ENCODE results near the gene STXBP2.

STXBP2 gene

GRCh38 chr19:7606289-7606688 lies 30.6 kb upstream of the STXBP2 start:
- DNase-seq (ENCODE audit: low read depth in 2 of 2) = no peak
- TF ChIP-seq CTCF (IDR thresholded peaks at IDR 0.05; ENCODE audit: low read depth, low read length) = no peak
- no peak overlapping the region for H3K4me3 ChIP-seq (replicated peaks in 1 of 2; ENCODE audit: low read depth in 2 of 2, low read length in 2 of 2)

DNA sequence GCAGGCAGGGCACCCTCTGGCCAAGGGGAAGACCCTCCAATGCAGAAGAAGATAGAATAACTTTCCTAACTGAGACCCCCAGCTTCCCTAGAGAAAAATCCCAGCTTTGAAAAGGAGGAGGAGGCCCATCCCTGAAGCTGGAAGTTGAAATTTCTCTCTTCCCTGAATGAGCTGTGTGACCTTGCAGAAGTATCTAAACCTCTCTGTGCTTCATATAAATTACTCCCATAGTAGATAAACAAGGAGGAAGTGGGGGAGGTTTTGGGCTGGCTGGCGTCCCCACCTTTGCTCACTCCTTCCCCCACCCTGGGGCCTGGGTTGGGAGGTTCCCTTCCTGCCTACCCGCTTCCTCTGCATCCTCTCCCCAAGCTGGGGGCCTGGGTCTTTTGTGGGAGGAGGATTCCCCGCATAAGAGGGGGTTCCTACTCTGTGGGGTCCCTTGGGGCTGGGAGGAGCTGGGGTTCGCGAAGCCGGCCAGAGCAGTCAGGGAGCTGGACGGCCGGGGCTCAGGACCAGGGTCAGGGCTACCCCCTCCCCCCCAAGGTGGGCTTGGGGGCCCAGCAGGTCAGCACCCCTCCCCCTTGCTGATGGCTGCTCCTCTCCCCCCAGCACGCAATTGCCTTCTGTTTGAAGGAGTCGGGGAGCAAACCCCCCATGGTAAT lies 29.6 kb upstream of the STXBP2 start:
- no peak for TF ChIP-seq CTCF (IDR thresholded peaks at IDR 0.05; ENCODE audit: low read depth, low read length)
- DNase-seq (ENCODE audit: low read depth in 2 of 2) = no peak
- H3K4me3 ChIP-seq (replicated peaks in 1 of 2; ENCODE audit: low read depth in 2 of 2, low read length in 2 of 2) = no peak overlapping the region

DNA sequence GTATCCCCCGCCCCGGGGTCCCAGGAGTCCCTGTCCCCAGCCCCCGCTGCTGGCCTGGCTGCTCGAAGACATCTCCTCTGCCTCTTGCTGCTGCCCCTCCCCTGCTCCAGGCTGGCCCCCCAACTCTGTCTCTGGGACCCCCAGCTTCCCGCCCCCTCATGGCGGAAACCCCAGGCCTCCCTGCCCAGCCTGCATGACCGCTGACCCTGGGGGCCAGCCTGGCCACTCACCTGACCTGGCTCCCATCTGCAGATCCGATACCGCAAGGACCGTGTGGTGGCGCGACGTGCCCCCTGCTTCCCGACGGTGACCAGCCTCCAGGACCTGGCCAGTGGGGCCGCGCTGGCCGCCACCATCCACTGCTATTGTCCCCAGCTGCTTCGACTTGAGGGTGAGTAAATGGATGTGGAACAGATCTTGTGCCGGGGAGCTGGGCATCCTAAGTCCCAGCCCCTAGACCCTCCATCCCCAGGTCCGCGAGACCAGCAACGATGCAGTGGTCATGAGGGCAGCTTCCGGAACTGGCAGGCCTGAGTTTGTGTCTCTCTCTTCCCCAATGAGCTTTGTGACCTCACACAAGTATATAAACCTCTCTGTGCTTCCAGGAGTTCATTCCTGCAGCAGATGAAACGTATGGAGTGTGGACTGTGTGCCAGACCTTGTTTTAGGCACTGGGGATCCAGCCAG lies 28.9 kb upstream of the STXBP2 start:
- H3K4me3 ChIP-seq (replicated peaks in 1 of 2; ENCODE audit: low read depth in 2 of 2, low read length in 2 of 2) = no peak overlapping the region
- no peak for TF ChIP-seq CTCF (IDR thresholded peaks at IDR 0.05; ENCODE audit: low read depth, low read length)
- no peak for DNase-seq (ENCODE audit: low read depth in 2 of 2)

DNA sequence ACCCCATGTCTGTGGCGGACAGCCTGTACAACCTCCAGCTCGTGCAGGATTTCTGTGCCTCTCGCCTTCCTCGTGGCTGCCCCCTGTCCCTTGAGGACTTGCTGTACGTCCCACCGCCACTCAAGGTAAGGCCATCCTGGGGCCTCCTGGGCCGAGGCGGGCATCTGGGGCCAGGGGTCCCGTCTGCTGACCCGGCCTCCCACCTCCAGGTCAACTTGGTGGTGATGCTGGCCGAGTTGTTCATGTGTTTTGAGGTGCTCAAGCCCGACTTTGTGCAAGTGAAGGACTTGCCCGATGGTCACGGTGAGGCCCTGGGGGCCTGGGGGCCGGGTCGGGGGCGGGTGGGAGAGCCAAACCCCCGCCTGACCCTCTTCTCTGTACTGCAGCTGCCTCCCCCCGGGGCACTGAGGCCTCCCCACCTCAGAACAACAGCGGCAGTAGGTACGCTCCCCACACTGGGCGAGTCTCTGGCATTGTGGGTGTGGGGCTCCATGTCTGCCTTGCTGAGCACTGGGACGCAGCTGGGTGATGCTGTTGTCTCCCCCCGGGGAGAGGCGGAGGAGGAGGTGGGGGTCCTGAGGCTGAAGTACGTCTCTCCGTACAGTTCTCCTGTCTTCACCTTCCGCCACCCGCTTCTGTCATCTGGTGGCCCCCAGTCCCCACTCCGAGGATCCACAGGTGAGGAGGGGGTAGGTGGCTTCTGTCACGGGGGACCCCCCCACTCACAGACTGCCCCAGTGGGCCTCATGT lies 26.2 kb upstream of the STXBP2 start:
- no peak overlapping the region for H3K4me3 ChIP-seq (replicated peaks in 1 of 2; ENCODE audit: low read depth in 2 of 2, low read length in 2 of 2)
- no peak for DNase-seq (ENCODE audit: low read depth in 2 of 2)
- no peak for TF ChIP-seq CTCF (IDR thresholded peaks at IDR 0.05; ENCODE audit: low read depth, low read length)

DNA sequence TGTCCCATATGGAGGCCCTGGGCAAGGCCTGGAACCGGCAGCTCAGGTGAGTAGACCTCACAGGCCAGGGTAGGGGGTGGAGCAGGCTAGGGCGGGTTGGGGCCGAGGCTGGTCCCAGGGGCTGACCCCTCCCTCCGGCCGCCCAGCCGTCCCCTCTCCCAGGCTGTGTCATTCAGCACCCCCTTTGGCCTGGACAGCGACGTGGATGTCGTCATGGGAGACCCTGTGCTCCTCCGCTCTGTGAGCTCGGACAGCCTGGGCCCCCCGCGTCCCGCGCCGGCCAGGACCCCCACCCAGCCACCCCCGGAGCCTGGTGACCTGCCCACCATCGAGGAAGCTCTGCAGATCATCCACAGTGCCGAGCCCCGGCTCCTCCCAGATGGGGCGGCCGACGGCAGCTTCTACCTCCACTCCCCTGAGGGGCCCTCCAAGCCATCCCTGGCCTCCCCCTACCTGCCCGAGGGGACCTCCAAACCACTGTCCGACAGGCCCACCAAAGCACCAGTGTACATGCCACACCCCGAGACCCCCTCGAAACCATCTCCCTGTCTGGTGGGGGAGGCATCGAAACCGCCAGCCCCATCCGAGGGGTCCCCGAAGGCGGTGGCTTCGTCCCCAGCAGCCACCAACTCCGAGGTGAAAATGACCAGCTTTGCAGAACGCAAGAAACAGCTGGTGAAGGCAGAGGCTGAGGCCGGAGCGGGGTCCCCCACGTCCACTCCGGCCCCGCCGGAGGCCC lies 25.2 kb upstream of the STXBP2 start:
- TF ChIP-seq CTCF (IDR thresholded peaks at IDR 0.05; ENCODE audit: low read depth, low read length) = no peak
- DNase-seq (ENCODE audit: low read depth in 2 of 2) = no peak
- no peak overlapping the region for H3K4me3 ChIP-seq (replicated peaks in 1 of 2; ENCODE audit: low read depth in 2 of 2, low read length in 2 of 2)
